ENCODE results near the gene SGK1. TPM values are rescaled to one million over a fixed set of nuclear protein-coding genes. Genes with fewer than 3 reads are reported as not detected.
A peak's percentile ranks its signal among the peaks of the same experiment; 100 is the strongest.
"Not testable (repeated sequence)": the region's sequence is repeated elsewhere in the genome, so short reads cannot be mapped to it uniquely, and the experiment has no call there.

The SGK1 gene
- total RNA-seq, 1 donor from 2014 or later: 7.2 TPM

DNA sequence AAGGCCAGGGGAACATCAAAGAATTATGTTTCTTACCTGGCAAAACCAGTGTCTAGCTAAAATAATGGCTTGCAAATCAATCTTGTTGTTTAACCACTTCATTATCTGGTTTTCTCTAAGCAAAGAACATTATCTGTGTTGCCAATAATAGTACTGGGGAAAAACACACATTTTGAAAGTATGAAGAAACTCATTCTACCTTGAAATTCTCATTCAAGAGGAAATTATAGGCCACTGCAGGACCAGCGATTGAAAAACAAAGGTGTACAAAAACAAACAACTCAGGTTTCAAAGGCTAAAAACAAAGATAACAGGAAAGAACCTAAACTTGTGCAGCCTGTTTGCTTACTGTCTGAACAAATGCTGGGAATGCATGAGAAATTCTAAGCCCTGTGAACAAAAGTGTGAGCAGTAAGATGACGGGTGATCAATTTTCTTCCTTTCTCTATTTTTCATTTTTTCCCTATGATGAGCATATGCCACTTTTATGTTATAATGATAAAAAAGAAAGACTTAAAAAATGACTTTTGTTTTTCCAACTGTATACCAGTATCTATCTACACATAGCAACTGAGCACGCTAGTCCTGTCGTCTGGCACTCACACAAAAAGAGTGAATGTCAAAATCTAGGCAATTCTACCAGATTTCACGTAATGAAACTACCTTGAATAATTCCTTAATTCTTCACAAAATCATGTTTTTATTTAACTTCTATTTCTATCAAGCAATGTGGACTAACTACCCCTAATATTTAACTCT, 117.9 kb downstream of the SGK1 start:
- H3K4me1 Mint-ChIP-seq (ENCODE audit: unreplicated experiment): peaks cover 10% of the 10 kb centered on the region

DNA sequence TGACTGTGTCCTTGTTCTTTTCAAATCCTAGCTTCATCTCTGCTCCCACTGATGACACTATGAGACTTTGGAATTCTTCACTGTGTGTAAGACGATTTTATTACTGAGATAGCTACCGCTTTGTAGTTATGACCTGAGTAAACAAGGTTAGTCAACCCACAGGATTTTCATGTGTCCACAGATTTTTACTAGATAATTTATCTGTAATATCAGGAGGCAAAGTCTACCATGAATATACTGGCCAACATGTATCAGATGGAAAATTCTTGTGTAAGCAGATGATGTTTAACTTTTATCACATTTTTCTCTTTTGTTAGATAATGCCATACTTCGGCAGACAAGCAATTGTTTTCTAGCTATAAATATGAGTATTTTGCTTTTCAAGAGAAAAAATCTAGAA, 119.8 kb downstream of the SGK1 start:
- TF ChIP-seq, protein P1, sequence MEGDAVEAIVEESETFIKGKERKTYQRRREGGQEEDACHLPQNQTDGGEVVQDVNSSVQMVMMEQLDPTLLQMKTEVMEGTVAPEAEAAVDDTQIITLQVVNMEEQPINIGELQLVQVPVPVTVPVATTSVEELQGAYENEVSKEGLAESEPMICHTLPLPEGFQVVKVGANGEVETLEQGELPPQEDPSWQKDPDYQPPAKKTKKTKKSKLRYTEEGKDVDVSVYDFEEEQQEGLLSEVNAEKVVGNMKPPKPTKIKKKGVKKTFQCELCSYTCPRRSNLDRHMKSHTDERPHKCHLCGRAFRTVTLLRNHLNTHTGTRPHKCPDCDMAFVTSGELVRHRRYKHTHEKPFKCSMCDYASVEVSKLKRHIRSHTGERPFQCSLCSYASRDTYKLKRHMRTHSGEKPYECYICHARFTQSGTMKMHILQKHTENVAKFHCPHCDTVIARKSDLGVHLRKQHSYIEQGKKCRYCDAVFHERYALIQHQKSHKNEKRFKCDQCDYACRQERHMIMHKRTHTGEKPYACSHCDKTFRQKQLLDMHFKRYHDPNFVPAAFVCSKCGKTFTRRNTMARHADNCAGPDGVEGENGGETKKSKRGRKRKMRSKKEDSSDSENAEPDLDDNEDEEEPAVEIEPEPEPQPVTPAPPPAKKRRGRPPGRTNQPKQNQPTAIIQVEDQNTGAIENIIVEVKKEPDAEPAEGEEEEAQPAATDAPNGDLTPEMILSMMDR (IDR thresholded peaks at IDR 0.05; ENCODE audit: unreplicated experiment): no peak
- no peak overlapping the region for H3K4me3 Mint-ChIP-seq (ENCODE audit: unreplicated experiment)
- DNase-seq (ENCODE audit: low spot score): no peak
- H3K36me3 Mint-ChIP-seq (ENCODE audit: low read depth, unreplicated experiment): no peaks in the 10 kb centered on the region
- H3K4me1 Mint-ChIP-seq (ENCODE audit: unreplicated experiment): peaks cover 15% of the 10 kb centered on the region
- H3K9me3 Mint-ChIP-seq (ENCODE audit: unreplicated experiment): no peaks in the 10 kb centered on the region
- no peaks in the 10 kb centered on the region for H3K27me3 Mint-ChIP-seq (ENCODE audit: unreplicated experiment)
- H3K27ac Mint-ChIP-seq (ENCODE audit: unreplicated experiment): no peak overlapping the region

More for the DNA sequence above, 117.9 kb downstream of the SGK1 start:
- Mint-ChIP-seq H3K27me3 (ENCODE audit: unreplicated experiment) (no peaks in the 10 kb centered on the region), H3K4me3 (ENCODE audit: unreplicated experiment) (no peak overlapping the region), H3K9me3 (ENCODE audit: unreplicated experiment) (no peaks in the 10 kb centered on the region), H3K27ac (ENCODE audit: unreplicated experiment) (peak overlapping the region; percentile 15), H3K36me3 (ENCODE audit: low read depth, unreplicated experiment) (no peaks in the 10 kb centered on the region)
- TF ChIP-seq, protein P1 (IDR thresholded peaks at IDR 0.05; ENCODE audit: unreplicated experiment): no peak
- no peak for DNase-seq (ENCODE audit: low spot score)

DNA sequence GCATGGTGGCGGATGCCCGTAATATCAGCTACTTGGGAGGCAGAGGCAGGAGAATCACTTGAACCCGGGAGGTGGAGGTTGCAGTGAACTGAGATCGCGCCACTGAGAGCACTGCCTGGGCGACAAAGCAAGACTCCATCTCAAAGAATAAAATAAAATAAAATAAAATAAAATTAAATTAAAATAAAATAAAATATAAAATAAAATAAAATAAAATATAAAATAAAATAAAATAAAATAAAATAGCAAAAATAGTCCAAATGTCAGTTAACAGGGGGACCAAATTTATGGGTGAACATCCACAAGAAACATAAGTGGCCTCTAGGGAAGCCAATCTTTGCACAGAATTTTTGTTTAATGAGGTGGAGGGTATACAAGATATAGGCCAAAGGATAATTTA, 120.2 kb downstream of the SGK1 start:
- not testable (repeated sequence) for H3K27me3 Mint-ChIP-seq (ENCODE audit: unreplicated experiment); H3K27ac Mint-ChIP-seq (ENCODE audit: unreplicated experiment); H3K36me3 Mint-ChIP-seq (ENCODE audit: low read depth, unreplicated experiment); H3K9me3 Mint-ChIP-seq (ENCODE audit: unreplicated experiment); H3K4me3 Mint-ChIP-seq (ENCODE audit: unreplicated experiment); DNase-seq (ENCODE audit: low spot score)
- peaks cover 16% of the 10 kb centered on the region for H3K4me1 Mint-ChIP-seq (ENCODE audit: unreplicated experiment)

DNA sequence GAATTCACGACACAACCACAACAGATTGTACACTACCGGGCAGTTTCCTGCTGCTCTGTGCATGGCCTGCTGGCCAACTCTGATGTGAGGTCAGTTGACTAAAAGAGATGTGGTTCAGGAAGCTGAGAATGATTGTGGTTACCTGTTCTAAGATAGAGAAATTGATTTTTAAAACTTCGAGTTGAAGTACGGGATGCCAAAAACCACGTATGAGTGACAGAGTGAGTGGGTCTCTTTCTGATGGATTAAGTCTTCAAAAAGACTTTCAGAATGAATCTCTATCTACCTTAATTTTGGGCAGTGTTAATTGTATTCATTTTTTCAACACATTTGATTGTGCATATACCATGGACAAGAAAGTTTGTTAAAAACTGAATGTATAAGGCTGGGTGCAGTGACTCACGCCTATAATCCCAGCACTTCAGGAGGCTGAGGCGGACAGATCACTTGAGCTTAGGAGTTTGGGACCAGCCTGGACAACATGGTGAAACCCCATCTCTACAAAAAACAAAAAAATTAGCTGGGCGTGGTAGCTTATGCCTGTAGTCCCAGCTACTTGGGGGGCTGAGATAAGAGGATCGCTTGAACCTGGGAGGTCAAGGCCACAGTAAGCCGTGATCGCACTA, 121.2 kb downstream of the SGK1 start:
- no peak for DNase-seq (ENCODE audit: low spot score)
- H3K36me3 Mint-ChIP-seq (ENCODE audit: low read depth, unreplicated experiment): no peaks in the 10 kb centered on the region
- no peak overlapping the region for H3K27ac Mint-ChIP-seq (ENCODE audit: unreplicated experiment)
- H3K9me3 Mint-ChIP-seq (ENCODE audit: unreplicated experiment): no peaks in the 10 kb centered on the region
- H3K4me3 Mint-ChIP-seq (ENCODE audit: unreplicated experiment): no peak overlapping the region
- peaks cover 16% of the 10 kb centered on the region for H3K4me1 Mint-ChIP-seq (ENCODE audit: unreplicated experiment)
- TF ChIP-seq, protein P1 (IDR thresholded peaks at IDR 0.05; ENCODE audit: unreplicated experiment): no peak
- H3K27me3 Mint-ChIP-seq (ENCODE audit: unreplicated experiment): no peaks in the 10 kb centered on the region

DNA sequence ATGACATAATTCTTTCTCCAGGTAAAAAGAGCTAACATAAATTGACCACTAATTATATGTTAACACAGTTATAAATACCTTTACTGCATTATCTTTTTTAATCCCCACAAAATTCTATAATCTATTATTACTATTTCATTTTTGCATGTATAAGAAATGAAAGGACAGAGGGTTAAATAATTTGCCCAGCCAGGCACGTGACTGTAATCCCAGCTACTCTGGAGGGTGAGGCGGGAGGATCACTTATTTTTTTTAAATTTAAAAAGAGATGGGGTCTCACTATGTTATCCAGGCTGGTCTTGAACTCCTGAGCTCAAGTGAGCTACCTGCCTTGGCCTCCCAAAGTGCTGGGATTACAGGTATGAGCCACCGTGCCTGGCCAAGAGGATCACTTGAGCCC, 121.9 kb downstream of the SGK1 start:
- Mint-ChIP-seq H3K27me3 (ENCODE audit: unreplicated experiment) (no peaks in the 10 kb centered on the region), H3K27ac (ENCODE audit: unreplicated experiment) (no peak overlapping the region), H3K4me1 (ENCODE audit: unreplicated experiment) (peaks cover 20% of the 10 kb centered on the region), H3K4me3 (ENCODE audit: unreplicated experiment) (no peak overlapping the region), H3K9me3 (ENCODE audit: unreplicated experiment) (no peaks in the 10 kb centered on the region), H3K36me3 (ENCODE audit: low read depth, unreplicated experiment) (no peaks in the 10 kb centered on the region)
- no peak for DNase-seq (ENCODE audit: low spot score)
- TF ChIP-seq, protein P1 (IDR thresholded peaks at IDR 0.05; ENCODE audit: unreplicated experiment): no peak
